HG02840 (cell line): ENCODE data around the gene DMBT1.

ENCODE experiments used
- ATAC-seq: cut with Tn5 transposase; IDR thresholded peaks from one replicate; pipeline ENCODE4 v1.9.1; 2021; ENCODE audit warnings: mild to moderate bottlenecking, moderate library complexity, moderate number of reproducible peaks; ENCODE audit not compliant: unreplicated experiment, low FRiP score

The DMBT1 gene

DNA sequence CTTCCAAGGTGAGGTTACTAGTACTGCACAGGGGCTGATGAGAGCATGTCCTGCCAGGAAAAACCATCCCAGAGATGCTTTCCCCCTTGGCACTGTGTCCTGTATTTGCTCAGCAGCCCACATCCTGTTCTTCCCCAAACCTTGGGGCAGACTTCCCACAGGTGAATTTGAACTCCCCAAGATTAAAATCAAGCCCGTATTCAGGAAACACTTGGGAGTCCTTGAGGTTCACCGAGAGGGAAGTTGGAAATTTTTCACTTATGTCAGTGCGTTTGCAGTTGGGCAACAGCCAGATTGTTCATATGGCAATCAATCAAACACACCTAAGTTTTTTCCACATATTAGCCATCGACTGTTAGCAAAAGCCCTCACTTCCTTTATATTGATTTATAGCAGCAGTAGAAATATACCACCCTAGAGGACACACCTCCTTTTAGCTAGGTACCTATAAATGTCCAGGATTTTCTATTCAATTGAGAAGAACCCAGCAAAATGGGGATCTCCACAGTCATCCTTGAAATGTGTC is at the start of gene DMBT1:
TSS of gene DMBT1 (plus strand) at position 476 of the 526 bp plus-strand sequence. CDS start at position 493, 17 bp downstream.
- no peak for ATAC-seq

DNA sequence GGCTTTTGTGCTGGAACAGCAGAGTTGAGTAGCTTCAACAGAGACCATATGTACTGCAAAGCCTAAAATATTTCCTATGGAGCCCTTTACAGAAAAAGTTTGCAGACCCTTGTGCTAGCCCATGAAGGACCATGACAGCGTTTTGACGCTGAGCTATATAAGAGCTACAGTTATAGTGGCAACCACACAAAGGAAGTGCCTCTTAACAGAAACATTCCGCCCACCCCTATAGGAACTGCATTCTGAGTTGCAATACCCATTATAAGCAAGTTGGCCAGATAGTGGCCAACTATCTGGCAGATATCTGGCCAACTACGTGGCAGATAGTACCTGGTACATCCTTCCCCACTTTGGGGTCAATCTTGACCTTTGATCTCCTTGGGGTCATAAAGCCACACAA is 47.5 kb upstream of the DMBT1 start:
- no peak for ATAC-seq

DNA sequence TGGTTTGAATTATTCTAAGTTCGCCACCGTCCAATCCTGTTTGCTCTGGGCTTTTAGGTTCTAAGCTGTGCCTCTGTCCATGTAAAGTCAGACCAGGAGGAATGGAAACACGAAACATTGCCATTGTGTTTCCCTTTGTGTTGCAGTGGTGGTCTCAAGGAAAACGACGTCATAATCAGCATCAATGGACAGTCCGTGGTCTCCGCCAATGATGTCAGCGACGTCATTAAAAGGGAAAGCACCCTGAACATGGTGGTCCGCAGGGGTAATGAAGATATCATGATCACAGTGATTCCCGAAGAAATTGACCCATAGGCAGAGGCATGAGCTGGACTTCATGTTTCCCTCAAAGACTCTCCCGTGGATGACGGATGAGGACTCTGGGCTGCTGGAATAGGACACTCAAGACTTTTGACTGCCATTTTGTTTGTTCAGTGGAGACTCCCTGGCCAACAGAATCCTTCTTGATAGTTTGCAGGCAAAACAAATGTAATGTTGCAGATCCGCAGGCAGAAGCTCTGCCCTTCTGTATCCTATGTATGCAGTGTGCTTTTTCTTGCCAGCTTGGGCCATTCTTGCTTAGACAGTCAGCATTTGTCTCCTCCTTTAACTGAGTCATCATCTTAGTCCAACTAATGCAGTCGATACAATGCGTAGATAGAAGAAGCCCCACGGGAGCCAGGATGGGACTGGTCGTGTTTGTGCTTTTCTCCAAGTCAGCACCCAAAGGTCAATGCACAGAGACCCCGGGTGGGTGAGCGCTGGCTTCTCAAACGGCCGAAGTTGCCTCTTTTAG is 46.3 kb upstream of the DMBT1 start:
- no peak for ATAC-seq

DNA sequence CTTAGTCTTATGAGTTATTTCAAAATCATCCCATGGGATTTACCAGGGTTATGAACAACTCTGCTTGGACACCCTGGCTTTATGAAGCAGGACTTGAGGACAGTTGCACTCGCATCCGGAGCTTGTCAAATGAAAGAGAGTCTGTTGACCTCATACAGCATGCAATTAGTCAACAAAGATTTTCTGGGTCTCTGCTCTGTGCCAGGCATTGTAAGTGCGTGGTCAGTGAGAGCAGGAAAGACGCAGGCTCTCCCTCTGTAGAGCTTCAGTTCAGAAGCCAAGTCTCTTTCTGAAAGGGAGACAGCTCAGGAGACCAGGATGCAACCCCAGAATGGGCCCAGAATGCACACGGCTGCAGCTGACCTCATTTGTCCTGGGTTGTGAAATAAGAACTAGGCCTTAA is 45.5 kb upstream of the DMBT1 start:
- ATAC-seq = no peak

DNA sequence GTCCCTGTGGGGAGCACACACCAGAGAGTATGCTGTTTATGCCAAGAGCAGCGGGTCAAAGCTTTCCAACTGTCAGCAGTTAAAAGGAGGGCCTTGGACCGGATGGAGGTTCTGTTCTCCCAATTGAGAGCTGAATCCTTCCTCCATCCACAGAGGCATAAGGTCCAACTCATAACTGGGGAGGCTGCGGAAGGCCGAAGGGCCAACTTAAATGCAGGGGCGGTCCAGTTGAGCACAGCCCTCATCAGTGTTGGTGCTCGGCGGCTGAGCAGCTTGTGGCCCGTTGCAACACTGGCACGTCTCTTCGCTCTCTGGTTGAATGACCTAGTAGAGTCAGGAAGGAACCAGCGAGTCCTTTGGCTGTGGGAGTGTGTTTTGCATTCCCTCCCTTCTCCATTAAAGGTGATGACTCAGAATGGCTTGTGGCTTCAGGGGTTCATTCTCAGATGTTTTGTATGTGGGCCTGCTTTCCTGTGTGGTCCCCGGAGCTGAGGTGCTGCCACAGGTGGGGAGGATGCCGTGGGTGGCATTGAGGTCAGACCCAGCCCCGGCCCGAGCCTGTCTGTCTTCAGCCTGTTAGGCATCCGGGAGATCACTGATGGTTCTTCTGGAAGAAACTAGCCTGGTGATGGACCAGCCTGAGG is 44.8 kb upstream of the DMBT1 start:
- ATAC-seq = no peak

DNA sequence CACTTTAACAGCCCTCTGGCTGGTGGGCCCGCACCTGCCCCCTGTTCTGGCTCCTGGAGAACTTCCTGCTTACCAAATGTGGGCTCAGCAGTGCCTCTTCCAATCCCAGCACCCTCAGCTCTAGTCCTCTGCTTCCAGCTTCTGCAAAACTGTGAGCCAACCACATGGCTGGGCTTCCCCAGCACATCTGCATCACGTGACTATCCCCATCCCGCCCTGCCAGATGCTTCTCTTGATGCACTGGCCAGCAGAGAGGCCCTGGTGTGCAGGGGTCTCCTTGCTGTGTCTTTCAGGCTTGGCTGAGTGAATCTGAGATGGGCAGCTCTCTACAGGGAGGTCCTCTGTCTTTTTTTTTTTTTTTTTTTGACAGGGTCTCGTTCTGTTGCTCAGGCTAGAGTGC is 43.8 kb upstream of the DMBT1 start:
- ATAC-seq = no peak

DNA sequence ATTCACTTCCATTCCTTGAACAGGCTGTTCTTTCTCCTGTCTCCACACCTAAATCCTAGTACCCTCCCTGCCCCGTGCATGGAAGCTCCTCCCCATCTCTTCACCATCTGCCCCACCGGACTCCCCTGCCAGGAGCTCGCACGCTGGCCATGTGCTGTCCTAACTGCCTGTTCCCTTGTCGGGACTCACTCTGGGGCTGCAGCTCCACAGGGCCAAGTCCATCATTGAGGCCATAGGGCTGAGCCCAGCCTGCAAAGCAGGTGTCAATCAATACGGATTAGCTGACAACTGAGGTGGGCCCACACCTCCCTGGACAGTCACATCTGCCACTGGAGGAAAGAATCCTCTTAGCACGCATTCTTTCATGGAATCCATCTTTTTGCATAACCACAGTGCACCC is 41.4 kb upstream of the DMBT1 start:
- no peak for ATAC-seq

DNA sequence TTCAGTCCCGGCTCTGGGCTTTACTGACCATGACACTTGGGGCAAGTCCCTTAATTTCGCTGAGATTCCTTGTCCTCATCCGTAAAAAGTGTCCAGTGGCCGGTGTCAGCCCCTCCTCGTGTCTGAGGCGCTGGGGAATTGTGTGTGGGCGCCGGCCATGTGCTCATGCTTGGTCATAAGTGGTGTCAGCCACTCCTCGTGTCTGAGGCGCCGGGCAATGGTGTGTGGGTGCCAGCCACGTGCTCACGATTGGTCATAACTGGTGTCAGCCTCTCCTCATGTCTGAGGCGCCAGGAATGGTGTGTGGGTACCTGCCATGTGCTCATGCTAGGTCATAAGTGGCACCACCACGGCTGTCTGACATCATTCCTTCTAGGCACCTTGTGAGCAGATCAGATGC is 40.7 kb upstream of the DMBT1 start:
- ATAC-seq = no peak

DNA sequence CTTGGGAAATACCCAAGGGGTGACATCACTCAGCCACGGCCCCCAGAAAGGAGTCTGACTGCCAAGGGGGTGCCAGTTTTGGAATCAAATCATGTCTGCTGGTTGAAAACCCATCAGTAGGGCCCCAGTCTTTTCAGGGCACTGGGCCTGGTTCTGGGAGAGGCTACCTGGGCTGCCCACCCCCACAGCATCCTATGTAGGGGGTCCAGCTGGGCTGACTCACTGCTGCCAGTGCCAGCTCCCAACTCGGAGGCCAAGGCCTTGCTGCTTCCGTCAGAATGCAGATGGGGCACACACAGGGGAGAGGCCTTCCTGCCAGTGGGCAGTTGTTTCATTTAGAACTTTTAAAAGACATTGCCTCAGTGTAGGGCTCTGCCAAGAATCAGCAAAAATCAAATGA is 39.5 kb upstream of the DMBT1 start:
- ATAC-seq = no peak

DNA sequence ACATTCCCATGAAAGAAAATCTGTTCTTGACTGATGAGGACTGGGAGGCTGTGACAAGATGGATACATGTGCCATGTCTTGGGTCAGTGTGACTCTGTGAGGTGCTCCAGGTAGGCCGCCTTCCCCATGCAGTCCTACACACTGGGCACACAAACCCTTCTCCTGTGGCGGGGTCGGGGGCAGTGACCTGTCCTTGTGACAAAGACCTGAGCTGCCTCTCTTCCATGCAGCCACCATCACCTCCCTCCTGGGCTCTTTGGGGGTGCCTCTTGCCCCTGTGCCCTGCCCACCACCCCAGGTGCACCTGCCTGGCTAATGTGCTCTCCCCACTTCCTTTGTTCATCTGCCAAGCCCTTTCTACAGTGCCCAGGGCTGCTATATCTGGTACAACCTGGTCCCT is 35.7 kb upstream of the DMBT1 start:
- ATAC-seq = no peak

DNA sequence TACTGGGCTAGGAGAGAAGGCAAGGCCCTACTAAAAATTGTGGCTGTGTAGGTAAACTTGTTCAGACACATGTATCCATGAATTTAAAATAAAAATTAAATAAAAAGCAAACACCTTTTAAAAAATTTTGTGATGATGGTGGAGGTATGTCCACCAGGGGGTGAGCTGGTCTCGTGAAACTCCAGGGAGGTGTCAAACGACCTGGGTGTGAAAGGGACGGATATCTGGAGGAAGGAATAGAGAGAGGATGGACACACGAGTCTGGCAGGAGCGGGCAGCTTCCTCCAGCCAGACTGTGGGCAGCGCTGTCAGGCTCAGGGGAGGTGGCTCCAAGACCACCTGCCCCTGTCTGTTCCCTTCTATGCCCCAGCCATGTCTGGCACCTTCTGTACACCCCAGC is 34.8 kb upstream of the DMBT1 start:
- no peak for ATAC-seq

DNA sequence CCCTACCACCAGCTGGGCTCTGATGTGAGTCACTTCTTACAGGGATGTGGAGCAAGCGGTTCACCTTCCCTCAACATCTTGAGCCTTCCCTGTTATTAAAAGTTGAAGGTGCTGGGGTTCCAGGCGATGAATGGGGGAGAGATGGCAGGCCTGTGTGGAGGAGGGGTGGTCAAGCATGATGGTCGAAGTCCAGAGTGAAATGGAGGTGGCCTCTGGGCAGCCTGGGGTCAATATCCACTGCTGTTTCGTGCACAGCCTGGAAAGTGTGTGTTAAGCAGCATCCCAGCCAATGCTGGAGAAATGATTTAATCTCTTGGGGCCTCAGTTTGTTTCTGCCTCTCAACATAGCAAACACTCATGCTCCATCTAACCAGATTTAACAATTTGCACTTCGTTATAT is 33.7 kb upstream of the DMBT1 start:
- no peak for ATAC-seq

DNA sequence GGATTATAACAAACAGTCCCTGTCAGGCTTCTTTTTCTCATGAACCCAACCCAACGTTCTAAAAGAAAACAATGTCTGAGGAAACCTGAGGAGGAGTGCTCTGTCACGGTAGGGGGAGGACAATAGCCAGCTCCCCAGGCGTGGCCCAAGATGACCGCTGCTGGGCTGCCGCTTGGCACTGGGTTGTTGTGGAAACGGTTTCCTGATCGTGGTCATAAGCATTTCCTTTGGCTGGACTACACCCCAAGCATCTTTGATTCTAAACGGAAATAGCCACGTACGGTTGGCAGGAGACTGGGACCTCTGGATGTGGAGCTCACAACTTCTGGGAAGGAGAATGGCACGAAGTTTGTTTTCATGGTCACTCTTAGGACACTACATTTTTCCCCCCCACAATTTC is 30.4 kb upstream of the DMBT1 start:
- no peak for ATAC-seq

DNA sequence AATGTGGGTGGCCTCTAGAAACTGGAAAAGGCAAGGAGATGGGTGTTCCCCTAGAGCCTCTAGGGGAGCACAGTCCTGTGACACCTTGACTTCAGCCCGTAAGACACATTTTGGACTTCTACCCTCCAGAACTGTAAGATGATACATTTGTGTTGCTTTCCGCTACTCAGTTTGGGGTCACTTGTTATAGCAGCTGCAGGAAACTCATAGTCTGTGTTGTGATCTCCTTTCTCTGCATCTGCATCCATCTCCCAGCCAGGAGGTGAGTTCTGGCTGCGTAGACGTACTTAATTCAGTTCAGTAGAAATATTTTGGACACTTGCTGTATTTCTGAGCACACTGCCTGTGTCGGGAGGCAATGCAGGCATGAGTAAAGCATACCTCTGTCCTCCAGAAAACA is 29.3 kb upstream of the DMBT1 start:
- no peak for ATAC-seq

DNA sequence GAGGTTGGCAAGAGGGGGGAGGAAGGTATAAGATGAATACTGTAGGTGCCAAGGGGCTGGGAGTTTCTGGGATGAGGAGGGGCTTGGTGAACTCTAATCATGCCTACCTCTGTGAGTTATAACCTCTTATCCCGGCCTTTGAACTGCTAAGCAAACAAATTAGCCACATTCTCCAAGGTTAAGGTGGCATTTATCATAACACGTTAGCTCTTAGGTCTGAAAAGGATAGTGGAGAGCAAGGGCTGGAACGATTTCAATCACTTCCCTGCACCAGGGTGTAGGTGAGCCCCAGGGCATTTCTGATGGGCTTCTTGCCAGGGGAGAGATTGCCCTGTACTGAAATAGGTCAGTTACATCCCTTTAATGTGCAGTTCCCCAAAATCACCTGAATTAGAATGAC is 28.6 kb upstream of the DMBT1 start:
- ATAC-seq = no peak

DNA sequence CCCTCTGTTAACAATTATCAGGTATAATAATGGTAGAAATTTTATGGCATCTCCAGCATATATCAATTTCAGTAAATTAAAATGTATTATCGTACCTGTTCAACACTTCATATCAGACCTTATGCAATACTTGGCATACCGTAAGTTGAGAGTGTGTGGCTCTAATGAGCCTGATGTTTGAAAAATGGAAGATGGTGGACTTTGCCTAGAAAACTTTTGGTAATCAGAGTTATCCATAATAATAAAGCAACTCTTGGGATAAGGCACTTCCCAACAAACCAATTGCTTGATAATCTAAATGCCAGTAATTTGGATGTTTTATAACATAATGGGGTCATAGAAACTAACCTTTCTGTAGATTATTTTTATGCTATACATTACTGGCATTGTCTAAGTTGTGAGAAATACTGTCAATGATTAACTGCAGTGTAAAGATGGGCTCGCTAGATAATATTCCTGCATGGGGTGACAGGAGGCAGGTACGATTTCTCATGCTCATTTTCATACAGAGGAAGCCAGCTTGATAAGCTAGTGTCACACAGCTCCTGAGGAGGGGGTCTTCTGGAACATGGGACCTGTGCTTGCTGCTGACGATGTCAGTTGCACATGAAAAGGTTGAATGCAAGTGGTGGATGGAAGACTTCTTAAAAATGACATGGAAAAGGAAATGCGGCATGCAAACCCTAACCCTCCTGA is 27.8 kb upstream of the DMBT1 start:
- ATAC-seq = no peak

DNA sequence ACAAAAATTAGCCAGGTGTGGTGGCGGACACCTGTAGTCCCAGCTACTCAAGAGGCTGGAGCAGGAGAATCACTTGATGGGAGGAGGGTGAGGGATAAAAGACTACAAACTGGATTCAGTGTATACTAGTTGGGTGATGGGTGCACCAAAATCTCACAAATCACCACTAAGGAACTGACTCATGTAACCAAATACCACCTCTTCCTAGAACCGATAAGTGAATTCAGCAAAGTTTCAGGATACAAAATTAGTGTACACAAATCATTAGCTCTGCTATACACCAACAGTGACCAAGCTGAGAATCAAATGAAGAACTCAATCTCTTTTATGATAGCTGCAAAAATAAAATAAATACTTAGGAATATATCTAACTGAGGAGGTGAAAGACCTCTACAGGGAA is 23.0 kb upstream of the DMBT1 start:
- no peak for ATAC-seq

DNA sequence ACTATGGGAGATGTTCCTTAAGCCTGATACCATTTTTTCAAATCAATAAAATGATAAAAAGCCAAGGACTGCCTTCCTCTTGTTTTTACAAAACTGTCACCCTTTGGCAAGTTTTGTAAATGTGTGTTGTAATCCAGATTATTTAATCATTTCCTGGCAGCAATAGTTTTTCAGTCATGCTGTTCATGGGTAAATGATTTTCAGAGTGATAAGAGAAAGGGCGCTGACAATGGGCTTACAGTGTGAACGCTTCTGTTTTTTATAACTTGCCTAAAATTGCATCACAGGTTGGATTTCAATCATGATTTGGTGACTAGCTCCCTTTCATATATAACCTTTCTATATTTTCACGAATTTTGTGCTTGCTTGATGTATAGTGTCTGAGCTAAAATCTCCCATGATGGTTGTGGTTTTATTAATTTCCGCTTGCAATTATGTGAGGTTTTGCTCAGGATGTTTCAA is 19.0 kb upstream of the DMBT1 start:
- ATAC-seq = no peak

DNA sequence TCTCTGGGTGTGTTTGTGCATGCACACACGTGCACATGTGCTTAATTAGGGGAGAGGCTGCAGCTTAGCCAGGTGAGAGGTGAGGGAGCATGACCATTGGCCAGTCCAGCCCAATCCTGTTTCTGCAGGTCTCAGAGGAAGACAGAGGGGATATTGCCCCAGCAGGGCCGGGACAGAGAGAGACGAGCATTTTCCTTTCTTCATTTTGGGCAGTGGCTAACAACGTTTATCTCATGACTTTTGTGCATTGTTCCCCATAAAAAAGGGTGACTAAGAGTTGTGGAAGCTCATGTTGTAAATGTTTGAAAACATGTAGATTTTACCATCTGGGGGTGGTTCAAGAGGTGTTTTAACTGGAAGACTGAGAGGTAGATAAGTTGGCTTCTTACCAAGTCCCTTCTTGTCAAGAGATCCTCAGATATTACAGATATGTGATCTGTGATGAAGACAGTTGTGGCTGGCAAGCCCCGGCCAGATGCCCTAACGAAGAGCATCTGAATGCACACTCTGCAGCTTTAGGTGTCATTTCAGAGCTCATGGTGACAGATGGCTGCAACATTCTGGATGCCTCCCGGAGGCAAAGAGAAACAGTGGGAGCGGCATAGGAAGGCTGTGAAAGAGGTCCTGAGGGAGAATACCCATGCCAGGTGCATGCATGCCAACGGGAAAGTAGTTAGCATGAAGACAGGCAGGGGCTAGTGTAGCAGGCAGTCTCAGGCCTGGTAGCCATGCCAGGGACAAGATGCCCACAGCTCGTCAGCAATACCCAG is 16.7 kb upstream of the DMBT1 start:
- ATAC-seq = no peak

DNA sequence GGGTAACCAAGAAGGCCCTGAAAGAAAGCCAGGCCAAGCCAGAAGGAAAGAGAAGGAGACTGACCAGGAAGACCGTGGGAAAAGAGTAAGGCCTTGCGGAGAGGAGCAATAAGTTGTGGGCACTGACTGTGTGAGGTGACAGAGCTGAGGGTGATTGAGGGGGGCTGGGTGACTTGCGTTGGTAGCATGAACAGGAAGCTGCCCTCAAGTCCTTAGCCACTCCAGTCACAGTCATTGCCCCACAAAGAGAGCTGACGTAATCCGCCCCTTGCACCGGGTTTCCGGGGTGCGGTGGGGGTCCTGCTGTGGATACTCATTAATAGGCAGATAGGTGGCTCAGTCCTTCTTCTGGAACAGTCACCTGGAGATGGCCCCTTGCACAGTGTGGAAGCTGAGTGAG is 16.1 kb upstream of the DMBT1 start:
- ATAC-seq = no peak

DNA sequence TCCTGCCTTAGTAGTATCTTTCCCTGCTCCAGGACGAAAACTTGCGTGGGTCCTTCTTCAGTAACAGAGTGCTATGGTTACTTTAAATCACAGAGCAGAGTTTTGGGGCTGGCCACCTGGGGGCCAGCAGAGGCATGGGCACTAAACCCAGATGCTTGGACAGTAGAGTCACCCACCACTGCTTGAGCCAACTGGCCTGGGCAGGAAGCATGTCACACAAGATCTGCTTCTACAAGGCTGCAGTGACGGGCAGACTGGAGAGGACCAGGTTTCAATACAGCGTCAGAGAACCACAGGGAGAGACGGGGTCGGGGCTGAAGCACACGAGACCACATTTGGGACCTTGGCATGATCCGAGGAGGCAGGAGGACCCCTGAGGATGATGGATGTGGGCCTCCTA is 14.3 kb upstream of the DMBT1 start:
- ATAC-seq = no peak
